HCT116 (cell line): Measurements from ENCODE around the gene TAF8.

Source experiments
- CBX3 ChIP-seq: IDR thresholded peaks from 2 replicates; pipeline ENCODE4 v1.6.1; 2012; ENCODE audit warnings: low read depth
- CEBPB ChIP-seq: IDR thresholded peaks from 2 replicates; pipeline ENCODE4 v1.6.1; 2012; ENCODE audit warnings: low read depth
- EZH2 ChIP-seq: fragments of 200-600 bp; sonication (generic); IDR thresholded peaks from 2 replicates; pipeline ENCODE4 v1.6.1; 2017; ENCODE audit warnings: antibody characterized with exemption, mixed run types
- EZH2phosphoT487 ChIP-seq: fragments of 200-600 bp; IDR thresholded peaks from 2 replicates; pipeline ENCODE4 v1.6.1; 2018; ENCODE audit warnings: antibody characterized with exemption, borderline replicate concordance
- JUND ChIP-seq: IDR thresholded peaks from 2 replicates; pipeline ENCODE4 v1.6.1; 2012
- POLR2A ChIP-seq: IDR thresholded peaks from 2 replicates; pipeline ENCODE4 v1.7.0; 2011; ENCODE audit warnings: borderline replicate concordance; ENCODE audit not compliant: insufficient read depth, insufficient read length; ENCODE audit errors: extremely low read depth
- POLR2AphosphoS5 ChIP-seq: IDR thresholded peaks from 2 replicates; pipeline ENCODE4 v1.6.1; 2011; ENCODE audit warnings: mild to moderate bottlenecking, low read depth, low read length, moderate library complexity
- REST ChIP-seq: IDR thresholded peaks from 2 replicates; pipeline ENCODE4 v1.6.1; 2012; ENCODE audit warnings: low read depth
- SIN3A ChIP-seq: IDR thresholded peaks from 2 replicates; pipeline ENCODE4 v1.6.1; 2012; ENCODE audit warnings: low read depth
- SRF ChIP-seq: IDR thresholded peaks from 2 replicates; pipeline ENCODE4 v1.6.1; 2012; ENCODE audit warnings: low read depth
- TF ChIP-seq, protein P1 (sequence below), 3 experiments: fragments of 200-600 bp in 1 of 3; sonication (generic) in 1 of 3; IDR thresholded peaks in 2 of 3; conservative IDR thresholded peaks in 1 of 3; 2 replicates each; pipeline ENCODE4 v1.5.1; 2012 to 2017; ENCODE audit warnings: low read depth in 2 of 3, low read length in 2 of 3, antibody characterized with exemption in 1 of 3, borderline replicate concordance in 1 of 3, control low read depth in 1 of 3, mild to moderate bottlenecking in 1 of 3, mixed read lengths in 1 of 3, mixed run types in 1 of 3, moderate library complexity in 1 of 3; ENCODE audit not compliant: insufficient read depth in 1 of 3

- TF ChIP-seq, protein P1, sequence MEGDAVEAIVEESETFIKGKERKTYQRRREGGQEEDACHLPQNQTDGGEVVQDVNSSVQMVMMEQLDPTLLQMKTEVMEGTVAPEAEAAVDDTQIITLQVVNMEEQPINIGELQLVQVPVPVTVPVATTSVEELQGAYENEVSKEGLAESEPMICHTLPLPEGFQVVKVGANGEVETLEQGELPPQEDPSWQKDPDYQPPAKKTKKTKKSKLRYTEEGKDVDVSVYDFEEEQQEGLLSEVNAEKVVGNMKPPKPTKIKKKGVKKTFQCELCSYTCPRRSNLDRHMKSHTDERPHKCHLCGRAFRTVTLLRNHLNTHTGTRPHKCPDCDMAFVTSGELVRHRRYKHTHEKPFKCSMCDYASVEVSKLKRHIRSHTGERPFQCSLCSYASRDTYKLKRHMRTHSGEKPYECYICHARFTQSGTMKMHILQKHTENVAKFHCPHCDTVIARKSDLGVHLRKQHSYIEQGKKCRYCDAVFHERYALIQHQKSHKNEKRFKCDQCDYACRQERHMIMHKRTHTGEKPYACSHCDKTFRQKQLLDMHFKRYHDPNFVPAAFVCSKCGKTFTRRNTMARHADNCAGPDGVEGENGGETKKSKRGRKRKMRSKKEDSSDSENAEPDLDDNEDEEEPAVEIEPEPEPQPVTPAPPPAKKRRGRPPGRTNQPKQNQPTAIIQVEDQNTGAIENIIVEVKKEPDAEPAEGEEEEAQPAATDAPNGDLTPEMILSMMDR (IDR thresholded peaks at IDR 0.05 in 2 of 3, conservative IDR thresholded peaks at IDR 0.05 in 1 of 3; ENCODE audit: borderline replicate concordance in 1 of 3, insufficient read depth in 1 of 3, low read depth in 2 of 3, low read length in 2 of 3), result no peak
- TF ChIP-seq SRF (no peak), EZH2 (no peak), POLR2AphosphoS5 (no peak), SIN3A (no peak), CBX3 (no peak), POLR2A (no peak), EZH2phosphoT487 (no peak), CEBPB (no peak), REST (no peak), JUND (no peak)
These were observed 57.7 kb downstream of the TAF8 start for GRCh38 chr6:42108071-42108470.
